A673 (cell line): Measurements from ENCODE around the gene STK11. TPM values are rescaled to one million over a fixed set of nuclear protein-coding genes. Genes with fewer than 3 reads are reported as not detected.

Source experiments
- BruUV-seq: library from RNA; stranded (reverse); fragments of 400-500 nt; replicated peaks from 2 replicates; lab custom pipeline; 2021; lab: Mats Ljungman, UMichigan
- CTCF ChIA-PET: fragments of 300-600 bp; sonication (Branson Sonifier 250); formaldehyde crosslinking; loops from one replicate; lab custom pipeline; 2022; ENCODE audit warnings: antibody characterized with exemption; lab: Charles Lee
- POLR2A ChIA-PET: fragments of 300-600 bp; sonication (Branson Sonifier 250); formaldehyde crosslinking; loops from one replicate; lab custom pipeline; 2022; ENCODE audit warnings: antibody characterized with exemption; ENCODE audit not compliant: low non-redundant PET; lab: Charles Lee
- DNase-seq: peaks from one replicate; pipeline ENCODE4 v3.0.0-alpha.2; 2015; ENCODE audit warnings: low spot score
- H3K27ac ChIP-seq: fragments of 200-600 bp; sonication (generic); 2 replicates; pipeline ENCODE4 v1.5.1; 2016; ENCODE audit warnings: mixed run types, low read depth, mild to moderate bottlenecking, mixed read lengths, antibody characterized with exemption, low read length; ENCODE audit not compliant: poor library complexity, severe bottlenecking
- H3K27me3 ChIP-seq: fragments of 200-600 bp; sonication (generic); replicated peaks from 2 replicates; pipeline ENCODE4 v1.6.1; 2017; ENCODE audit warnings: mixed run types, low read depth, mild to moderate bottlenecking, mixed read lengths, antibody characterized with exemption, low read length; ENCODE audit not compliant: insufficient read depth, poor library complexity
- H3K36me3 ChIP-seq: fragments of 200-600 bp; sonication (generic); 2 replicates; pipeline ENCODE4 v1.6.1; 2016; ENCODE audit warnings: mixed run types, mild to moderate bottlenecking, mixed read lengths, antibody characterized with exemption, low read length; ENCODE audit not compliant: insufficient read depth, poor library complexity, severe bottlenecking
- H3K4me1 ChIP-seq: fragments of 200-600 bp; sonication (generic); 2 replicates; pipeline ENCODE4 v1.6.1; 2017; ENCODE audit warnings: mixed run types, mild to moderate bottlenecking, mixed read lengths, antibody characterized with exemption, low read length; ENCODE audit not compliant: insufficient read depth, poor library complexity, severe bottlenecking
- H3K4me3 ChIP-seq: fragments of 200-600 bp; sonication (generic); 2 replicates; pipeline ENCODE4 v1.5.1; 2016; ENCODE audit warnings: low read depth, mixed run types, mild to moderate bottlenecking, mixed read lengths, low read length; ENCODE audit not compliant: poor library complexity, severe bottlenecking
- H3K9me3 ChIP-seq: fragments of 200-600 bp; sonication (generic); 2 replicates; pipeline ENCODE4 v1.6.1; 2016; ENCODE audit warnings: mixed run types, low read depth, mild to moderate bottlenecking, mixed read lengths, antibody characterized with exemption, low read length; ENCODE audit not compliant: poor library complexity, severe bottlenecking
- CTCF ChIP-seq: fragments of 300-800, 200-600 bp; sonication (generic); conservative IDR thresholded peaks from 2 replicates; pipeline ENCODE4 v1.5.1; 2017; ENCODE audit warnings: low read depth, mild to moderate bottlenecking, antibody characterized with exemption, low read length, moderate library complexity, mixed read lengths
- EZH2 ChIP-seq: fragments of 200-600 bp; sonication (generic); IDR thresholded peaks from 2 replicates; pipeline ENCODE4 v1.6.1; 2017; ENCODE audit warnings: borderline replicate concordance, low read depth, mild to moderate bottlenecking, mixed read lengths, antibody characterized with exemption, low read length; ENCODE audit not compliant: poor library complexity, severe bottlenecking
- intact Hi-C: fragments of 100-400 bp; cut with micrococcal nuclease; formaldehyde crosslinking; loops from one replicate; pipeline ENCODE4 v1.10.0; 2022; ENCODE audit not compliant: unreplicated experiment
- total RNA-seq: library from RNA; stranded (reverse); gene quantifications from 2 replicates; pipeline ENCODE4 v1.2.3, GENCODE V29; 2021

The STK11 gene
- total RNA-seq, 1 experiment from 2014 or later: 64.9 TPM

GRCh38 chr19:1236576-1236975 lies 31.0 kb downstream of the STK11 start:
- TF ChIP-seq EZH2 (no peak), CTCF (no peak)
- Histone ChIP-seq H3K27me3 (no peaks in the 10 kb centered on the region), H3K36me3 (peaks cover 8% of the 10 kb centered on the region), H3K27ac (no peak overlapping the region), H3K9me3 (no peaks in the 10 kb centered on the region), H3K4me3 (peak overlapping the region; percentile 86), H3K4me1 (peaks cover 24% of the 10 kb centered on the region)
- intact Hi-C loops: no loop called here
- BruUV-seq: no TSS peak
- POLR2A ChIA-PET: interaction anchor here (0.6 kb wide), 1 partner anchor 33 kb away, joined by 4 read pairs; no protein-coding TSS in a partner anchor
- no peak for DNase-seq
- CTCF ChIA-PET: no interaction called here

GRCh38 chr19:1237027-1237659 lies 31.6 kb downstream of the STK11 start:
- BruUV-seq: no TSS peak
- POLR2A ChIA-PET: interaction anchor here (0.6 kb wide), 1 partner anchor 33 kb away, joined by 4 read pairs; no protein-coding TSS in a partner anchor

GRCh38 chr19:1237754-1238368 lies 32.3 kb downstream of the STK11 start, which contains the start of gene CBARP:
Gene CBARP, minus strand, starts transcription at chr19:1238005. Its CDS starts 1,905 bp downstream, at chr19:1236100.
- BruUV-seq: no TSS peak
- ChIA-PET CTCF (interaction anchor here (0.6 to 1.2 kb wide), 2 partner anchors 15 to 126 kb away, joined by 3 to 5 read pairs; no protein-coding TSS in a partner anchor), POLR2A (interaction anchor here (0.6 to 0.7 kb wide), 2 partner anchors 293 to 294 kb away, joined by 9 to 13 read pairs; no protein-coding TSS in a partner anchor)
- peak within 1 kb of the TSS; percentile 70 for H3K27ac ChIP-seq
- no peak for DNase-seq
- intact Hi-C loops: no loop called here
- peaks cover 30% of the 10 kb centered on the region for H3K4me1 ChIP-seq
- TF ChIP-seq CTCF: no peak
- TF ChIP-seq EZH2: no peak
- H3K36me3 ChIP-seq: peaks cover 8% of the 10 kb centered on the region
- H3K9me3 ChIP-seq: no peaks in the 10 kb centered on the region
- no peaks in the 10 kb centered on the region for H3K27me3 ChIP-seq
- H3K4me3 ChIP-seq: peak within 1 kb of the TSS; percentile 86

More at GRCh38 chr19:1237027-1237659, 31.6 kb downstream of the STK11 start:
- Histone ChIP-seq H3K4me1 (peaks cover 24% of the 10 kb centered on the region), H3K4me3 (peak overlapping the region; percentile 86), H3K27ac (peak overlapping the region; percentile 70), H3K36me3 (peaks cover 8% of the 10 kb centered on the region), H3K9me3 (no peaks in the 10 kb centered on the region), H3K27me3 (no peaks in the 10 kb centered on the region)
- intact Hi-C loops: no loop called here
- CTCF ChIA-PET: no interaction called here
- DNase-seq: no peak
- TF ChIP-seq EZH2: no peak
- no peak for TF ChIP-seq CTCF
